Posterior vena cava (tissue), 2 donors: ENCODE results near the gene PREX1. TPM values are rescaled to one million over a fixed set of nuclear protein-coding genes. Genes with fewer than 3 reads are reported as not detected.

ENCODE experiments used
- DNase-seq: peaks from one replicate; pipeline ENCODE4 v3.0.0-alpha.2; 2020; ENCODE audit warnings: low spot score
- intact Hi-C, 2 donors: fragments of 100-400 bp; cut with DNase I; formaldehyde crosslinking; loops; one replicate each; pipeline versions ENCODE4 v1.14.1 to v1.14.2; 2022 to 2023
- total RNA-seq, 2 donors: library from RNA; stranded (reverse); fragmentation: NEBNext Ultra II Directional; extraction: Animal tissue kit (Norgen Biotek cat#: 25700); gene quantifications; one replicate each; pipeline ENCODE4 v1.2.1, GENCODE V29; 2021
- donor health status: DM: yes; HTN: yes; CAD: no.
- donor health status: DM: yes; HTN: yes; CAD: no.

PREX1 gene
- total RNA-seq, 2 donors from 2014 or later, result 16.9 to 22.0 TPM

DNA sequence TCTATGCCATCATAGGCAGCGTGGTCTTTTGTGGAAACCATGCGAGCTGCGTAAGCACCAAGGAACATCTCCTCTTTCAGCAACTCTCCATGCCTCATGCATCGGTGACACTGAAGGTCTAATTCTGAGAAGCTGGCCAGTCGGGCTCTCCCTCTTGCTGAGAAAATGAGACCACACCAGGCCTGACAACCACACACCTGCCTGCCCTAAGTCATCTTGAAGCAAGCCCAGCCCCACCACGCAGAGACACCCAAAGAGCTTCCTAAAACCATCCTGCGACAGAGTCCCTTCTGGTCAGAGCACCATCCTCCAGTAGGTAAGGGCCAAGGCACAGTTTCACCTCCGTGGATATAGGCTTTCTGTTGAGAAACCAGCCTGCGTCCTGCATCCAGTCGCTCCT is 26.6 kb downstream of the PREX1 start:
- intact Hi-C loops, result no loop called here

DNA sequence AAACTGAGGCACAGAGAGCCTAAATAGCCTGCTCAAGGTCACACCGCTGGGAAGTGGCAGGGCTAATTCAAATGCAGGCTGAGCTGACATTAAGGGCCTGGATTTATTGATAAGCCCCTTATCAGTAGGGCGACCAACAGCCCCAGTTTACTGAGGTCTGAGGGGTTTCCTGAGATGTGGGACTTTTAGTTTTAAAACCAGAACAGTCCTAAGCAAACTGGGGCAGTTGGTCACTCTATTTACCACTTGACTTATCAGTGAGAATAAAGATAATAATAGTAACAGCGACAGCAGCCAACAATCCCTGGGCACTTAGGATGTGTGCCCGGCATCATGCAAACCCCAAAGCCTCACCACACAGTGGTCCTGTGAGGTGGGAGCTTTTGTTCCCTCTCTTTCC is 27.6 kb downstream of the PREX1 start:
- DNase-seq, result no peak
- intact Hi-C loops, result no loop called here

More for the DNA sequence above, 26.6 kb downstream of the PREX1 start:
- no peak for DNase-seq

DNA sequence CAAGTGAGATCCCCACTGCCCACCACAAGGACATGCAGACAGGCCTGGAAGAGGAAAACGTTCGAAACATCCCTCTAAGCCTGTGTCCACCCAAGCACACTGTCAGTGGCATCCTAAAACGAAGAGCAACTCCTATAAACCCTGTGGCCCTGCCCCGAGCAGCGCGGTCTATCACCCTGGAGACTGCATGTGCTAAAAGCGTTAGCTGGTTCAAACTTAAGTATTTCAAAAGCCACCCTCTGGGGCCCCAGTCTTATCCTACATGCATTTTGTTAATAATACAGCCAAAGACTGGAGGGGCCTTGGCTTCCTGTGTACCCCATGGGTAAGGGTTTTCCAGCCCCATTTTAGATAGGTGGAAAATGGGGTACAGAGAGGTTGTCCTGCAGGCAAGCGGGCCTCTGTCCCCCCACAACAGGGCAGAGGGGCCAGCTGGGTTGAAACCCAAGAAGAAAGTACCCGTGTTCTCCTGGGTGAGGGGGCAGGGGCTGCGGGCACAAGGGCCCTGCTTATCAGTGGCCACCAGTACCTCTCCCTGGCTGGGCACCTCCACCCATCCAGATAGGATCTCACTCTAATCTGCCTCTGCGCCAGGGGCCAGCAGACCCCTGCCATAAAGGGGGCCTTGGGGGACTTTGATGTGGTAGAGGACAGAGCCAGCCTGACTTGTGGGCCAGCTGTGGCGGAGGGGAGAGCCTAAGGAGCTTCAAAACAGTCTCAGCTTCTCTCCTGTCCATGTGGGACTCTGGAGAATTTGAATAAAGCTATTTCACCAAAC is 28.3 kb downstream of the PREX1 start:
- DNase-seq, result peak; percentile 55
- intact Hi-C loops, result no loop called here

DNA sequence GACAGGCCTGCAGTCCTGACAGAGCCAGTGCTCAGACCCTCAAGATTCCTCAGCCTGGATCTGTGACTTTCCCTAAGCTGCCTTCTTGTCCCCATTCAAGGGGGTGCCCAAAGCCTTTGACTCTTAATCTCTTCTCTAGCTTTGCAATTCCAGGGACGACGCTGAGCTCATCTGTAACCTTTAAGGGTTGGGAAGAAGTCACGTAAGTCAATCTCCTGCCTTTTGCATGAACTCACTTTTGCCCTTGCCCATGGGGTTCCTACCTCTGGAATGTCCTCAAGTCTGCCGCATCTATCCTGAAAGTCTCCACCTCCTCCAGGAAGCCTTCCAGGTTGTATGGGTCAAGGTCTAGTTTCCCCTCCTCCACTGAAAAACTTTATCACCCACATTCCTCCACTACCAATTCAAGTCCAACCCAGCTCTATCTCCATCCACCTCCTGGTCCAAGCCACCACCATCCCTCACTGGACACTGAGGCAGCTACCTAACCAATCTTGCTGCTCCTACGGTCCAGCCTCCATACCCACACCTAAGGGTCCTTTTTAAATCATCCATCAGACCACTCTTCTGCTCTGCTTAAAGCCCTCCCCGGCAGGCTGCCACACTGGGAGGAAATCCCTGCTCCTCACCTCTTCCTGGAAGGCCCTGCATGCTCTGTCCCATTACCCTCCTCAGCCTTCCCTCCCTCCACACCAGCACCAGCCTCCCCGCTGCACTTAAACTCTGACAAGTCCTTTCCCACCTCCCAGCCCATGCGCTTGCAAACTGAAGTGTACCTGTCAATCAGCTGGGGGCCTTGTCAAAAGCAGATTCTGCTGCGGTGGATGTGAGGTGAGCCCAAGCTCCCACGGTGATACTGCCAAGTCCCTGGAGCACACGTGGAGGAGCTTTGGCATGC is 29.7 kb downstream of the PREX1 start:
- DNase-seq, result no peak
- intact Hi-C loops, result no loop called here

DNA sequence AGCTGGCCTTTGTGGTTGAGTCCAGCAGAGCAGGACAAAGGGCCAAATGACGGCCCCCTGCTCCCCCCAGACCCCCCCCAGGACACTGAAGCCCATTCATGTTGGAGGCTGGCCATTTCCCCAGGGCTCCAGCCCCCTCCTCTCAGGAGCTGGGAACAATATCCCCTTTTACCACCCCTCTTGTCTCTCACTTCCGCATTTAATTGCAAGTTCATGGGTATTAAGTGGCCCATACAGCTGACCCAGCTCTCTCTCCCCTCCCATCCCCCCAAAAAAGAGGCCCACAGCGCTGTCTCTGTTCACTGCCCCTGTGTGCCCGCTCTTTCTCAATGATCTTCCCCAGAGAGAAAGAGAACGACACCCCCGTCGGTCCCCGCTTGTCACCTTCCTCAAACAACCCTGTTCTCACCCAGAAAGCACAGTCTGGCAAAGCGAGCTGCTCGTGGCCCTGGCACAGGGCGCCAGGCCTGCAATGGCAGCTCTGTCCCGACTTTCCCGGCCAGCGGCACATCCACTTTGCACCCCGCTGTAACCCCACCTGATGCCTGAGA is 30.4 kb downstream of the PREX1 start:
- intact Hi-C loops, result no loop called here
- peak; percentile 83 for DNase-seq

DNA sequence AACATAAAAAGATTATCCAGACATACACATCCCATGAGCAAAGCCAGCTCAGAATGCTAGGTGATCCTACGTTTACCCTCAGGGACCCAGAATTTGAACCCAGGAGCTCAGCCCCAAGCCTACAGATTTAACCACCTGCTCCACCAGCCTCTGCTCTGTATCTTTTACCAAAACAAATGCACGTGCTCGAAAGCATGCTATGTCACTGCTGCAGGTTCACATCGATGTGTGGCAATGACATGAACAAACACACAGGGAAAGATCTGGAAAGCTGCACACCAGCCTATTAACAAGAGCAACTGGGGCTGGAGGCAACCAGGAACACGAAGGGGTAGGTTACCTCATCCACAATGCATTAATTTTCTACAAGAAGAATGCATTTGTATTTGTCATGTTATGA is 32.1 kb downstream of the PREX1 start:
- no peak for DNase-seq
- intact Hi-C loops, result no loop called here

DNA sequence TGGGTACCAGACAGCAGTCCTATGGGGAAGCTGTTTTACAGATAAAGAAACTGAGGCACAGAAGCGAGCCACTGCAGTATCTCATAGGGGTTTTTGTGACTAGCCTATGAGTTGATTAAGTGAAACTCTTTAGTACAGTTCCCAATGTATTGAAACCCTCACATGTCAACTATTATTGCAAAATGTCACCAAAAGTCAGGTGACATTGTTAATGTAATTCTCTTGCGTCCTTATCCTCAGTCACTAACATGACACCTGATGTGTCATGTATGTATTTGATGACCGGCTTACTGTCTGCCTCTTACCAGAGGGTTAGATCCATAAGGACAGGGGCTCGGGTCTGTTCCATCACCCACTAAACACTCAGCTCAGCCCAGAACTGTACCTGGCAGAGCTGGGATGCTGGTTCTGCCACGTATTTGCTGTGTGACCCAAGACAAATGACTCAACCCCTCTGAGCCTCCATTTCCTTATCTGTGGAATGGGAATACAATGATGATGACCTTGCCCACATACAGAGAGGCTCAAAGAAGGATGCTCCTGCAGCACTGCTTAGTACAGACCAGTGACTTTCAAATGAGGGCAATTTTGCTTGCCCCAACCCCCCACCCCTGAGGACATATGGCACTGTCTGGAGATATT is 32.9 kb downstream of the PREX1 start:
- peak; percentile 5 for DNase-seq
- intact Hi-C loops, result no loop called here

DNA sequence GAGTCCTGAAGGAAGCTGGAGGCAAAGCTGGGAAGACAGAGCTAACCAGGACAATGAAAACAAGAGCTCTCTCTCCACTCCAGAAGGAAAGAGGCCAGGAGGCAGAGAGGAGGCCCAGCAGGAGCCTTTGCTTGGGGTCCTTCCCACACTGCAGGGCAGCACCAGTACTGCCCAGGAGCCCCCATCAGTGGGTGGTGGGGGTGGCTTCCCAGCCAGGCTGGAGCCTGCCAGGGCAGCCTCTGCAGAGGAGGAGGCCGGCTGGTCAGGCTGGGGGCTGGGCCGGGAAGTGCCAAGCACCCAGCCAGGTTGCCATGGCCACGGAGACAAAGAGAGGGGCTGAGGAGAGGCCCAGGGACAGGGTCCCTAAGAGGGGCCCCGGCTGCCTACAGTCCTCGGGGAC is 33.4 kb downstream of the PREX1 start:
- intact Hi-C loops, result no loop called here
- DNase-seq, result no peak

DNA sequence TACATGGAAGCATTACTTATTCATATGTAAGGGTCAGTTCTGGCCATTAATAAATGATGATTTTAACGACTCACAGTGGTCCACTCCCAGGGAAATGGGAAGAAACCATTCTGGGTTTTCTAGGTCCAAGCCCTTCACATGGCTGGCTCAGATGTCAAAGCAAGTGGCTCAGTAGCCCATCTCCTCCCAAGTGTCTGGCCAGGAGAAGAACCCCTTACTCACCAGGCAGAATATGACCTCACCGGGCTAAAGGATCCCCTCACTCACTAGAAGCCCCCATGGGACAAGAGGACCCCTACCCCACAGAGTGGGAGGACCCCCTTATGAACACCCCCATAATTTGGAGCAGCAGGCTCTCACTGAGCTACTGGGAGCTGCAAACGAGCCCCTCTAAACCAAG is 34.0 kb downstream of the PREX1 start:
- DNase-seq, result no peak
- intact Hi-C loops, result no loop called here

DNA sequence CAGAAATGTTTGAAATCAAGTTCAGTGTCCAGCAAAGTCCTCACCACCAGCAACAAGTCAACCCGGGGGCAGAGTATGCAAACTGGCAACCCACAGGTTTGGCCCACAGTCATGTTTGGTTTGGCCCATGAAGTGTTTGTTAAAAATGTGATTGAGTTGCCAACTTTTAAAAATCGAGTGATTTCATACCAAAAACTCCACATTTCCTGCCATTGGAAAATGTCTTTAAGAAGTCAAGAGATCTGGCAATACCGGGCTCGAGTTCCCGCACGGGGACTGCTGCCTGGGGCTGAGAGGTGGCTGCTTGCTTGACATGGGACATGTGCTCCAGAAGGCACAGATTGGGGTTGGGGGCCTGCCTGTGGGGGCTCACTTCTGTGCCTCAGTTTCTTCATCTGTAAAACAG is 36.1 kb downstream of the PREX1 start:
- intact Hi-C loops, result no loop called here
- no peak for DNase-seq

DNA sequence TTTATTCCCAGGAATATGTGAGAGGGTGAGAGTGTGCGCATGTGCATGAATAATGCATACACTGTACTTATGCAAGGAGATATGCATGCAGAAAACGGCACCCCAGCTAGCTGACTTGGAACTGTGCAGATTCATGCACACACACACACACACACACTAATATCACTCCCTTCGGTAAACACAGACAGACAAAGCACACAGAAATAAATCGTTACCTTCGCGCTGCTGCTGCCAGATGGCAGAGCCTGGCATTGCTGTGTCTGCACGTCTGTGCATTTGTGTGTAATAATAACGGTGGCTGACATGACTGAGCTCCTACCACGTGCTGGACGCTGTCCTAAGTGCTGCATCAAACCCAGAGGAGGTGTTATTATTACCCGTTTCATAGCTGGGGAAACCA is 36.8 kb downstream of the PREX1 start:
- intact Hi-C loops, result no loop called here
- DNase-seq, result no peak

DNA sequence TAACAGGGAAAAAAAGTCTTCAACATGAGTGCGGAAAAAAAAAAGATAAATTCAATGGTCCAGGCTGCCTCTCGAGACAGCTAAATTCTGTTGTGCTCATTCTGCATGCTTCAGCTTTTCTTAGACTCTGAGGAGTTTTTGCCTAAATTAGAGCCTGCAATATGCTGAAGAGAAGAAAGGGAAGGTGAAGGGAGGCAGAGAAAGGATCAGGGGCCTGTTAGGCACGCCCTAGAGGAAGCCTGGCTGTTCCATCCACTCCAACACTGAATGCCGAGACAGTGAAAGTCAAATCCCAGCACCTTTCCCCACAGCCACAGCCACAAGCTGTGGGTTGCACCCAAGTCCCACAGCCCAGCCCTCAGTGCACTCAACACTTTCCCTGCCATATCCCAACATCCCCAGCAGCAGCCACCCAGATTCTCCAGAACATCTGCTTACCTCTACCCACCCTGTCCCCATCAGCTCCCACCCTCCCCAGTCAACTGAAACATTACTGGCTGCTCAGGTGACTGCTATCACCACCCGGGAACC is 37.3 kb downstream of the PREX1 start:
- intact Hi-C loops, result no loop called here
- DNase-seq, result no peak

DNA sequence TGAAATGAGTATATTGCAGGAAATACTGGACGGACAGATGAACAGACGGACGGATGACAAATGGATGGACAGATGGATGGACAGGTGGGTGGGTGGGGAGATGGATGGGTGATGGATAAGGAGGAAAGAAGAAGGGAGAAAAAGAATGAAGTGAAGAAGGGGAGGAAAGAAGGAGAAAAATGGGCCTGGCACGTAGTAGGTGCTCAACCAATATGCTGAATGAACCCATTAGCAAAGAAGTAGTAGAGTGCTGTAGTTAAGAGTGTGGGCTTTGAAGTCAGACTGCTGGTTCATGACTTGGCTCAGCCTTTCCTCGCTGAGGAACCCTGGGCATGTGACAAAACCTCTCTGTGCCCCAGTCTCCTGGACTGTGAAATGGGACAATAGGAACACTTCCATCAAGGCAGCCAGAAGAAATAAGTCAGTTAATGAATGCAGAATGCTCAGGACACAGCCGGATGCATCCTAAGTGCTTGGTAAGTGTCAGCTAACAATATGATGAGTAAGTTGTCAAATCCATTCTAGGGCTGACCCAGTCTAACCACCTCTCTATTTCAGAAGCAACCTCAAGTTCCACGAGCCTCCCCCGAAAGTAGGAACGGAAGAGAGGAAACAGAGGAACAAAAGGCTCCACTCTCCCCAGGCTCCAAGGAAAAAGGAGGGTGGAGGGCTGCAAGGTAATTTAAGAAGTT is 37.9 kb downstream of the PREX1 start:
- no peak for DNase-seq
- intact Hi-C loops, result no loop called here

DNA sequence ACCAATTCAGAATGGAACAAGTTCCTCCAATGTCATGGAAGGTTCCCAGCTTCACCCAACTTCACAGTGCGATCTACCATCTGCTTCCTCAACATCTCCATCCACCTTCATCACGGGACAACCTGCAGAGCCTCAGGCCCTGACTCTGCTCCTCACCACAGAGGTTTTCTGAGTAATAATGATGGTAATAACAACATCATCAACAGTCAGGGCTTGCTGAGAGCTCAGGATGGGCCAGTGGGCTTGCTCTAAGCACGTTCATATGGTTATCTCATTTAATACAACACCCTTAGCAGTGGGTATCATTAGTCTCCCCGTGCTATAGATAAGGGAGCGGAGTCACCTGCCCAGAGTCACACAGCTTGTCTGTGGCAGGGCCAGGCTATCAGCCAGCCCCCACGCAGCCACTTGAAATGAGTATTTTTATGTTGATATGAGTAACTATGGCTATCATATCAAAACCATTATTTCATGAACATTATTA is 38.6 kb downstream of the PREX1 start:
- intact Hi-C loops, result no loop called here
- DNase-seq, result peak; percentile 34

DNA sequence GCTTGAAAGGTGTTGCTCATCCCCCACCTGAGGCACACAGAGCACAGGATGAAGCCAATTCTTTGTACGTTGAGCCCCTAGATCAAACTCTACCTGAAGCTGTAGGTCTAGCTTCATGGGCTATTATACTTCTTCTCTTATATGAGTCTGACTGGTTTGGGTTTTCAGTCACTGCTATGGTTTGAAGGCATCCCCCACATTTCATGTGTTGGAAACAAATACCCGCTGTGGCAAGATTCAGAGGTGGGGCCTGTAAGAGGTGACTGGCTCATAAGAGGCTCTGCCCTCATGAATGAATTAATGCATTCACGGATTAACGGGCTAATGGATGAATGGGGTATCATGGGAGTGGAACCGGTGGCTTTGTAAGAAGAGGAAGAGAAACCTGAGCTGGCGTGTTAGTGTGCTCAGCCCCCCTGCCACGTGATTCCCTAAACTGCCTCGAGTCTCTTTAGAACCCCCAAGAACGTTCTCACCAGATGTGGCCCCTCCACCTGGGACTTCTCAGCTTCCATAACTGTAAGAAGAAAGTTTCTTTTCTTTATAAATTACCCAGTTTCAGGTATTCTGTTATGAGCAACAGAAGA is 39.2 kb downstream of the PREX1 start:
- intact Hi-C loops, result no loop called here

DNA sequence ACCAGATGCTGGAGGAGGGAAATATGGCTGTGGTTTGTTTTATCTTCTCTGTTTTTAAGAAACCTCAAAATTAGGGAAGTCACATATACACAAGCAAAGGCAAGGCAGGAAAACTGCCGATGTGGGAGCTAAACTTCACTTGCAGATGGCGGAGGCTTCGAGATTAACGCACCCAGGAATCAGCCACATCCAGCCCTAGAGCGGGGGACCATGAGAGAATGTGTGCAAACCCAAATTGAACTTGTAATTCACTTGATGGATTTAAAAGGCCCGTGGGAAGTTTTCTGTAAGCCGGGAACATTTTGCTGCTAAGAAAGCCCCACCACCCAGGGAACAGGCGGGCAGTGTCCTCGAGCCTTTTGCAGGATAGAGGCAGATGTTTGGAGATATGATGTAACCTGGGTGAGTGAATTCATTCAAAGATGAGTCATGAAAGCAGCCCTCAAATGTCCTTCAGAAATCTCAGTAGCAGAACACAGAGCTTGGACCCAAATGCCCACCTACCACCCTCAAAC is 39.9 kb downstream of the PREX1 start:
- intact Hi-C loops, result no loop called here
- peak; percentile 73 for DNase-seq

More for the DNA sequence above, 39.2 kb downstream of the PREX1 start:
- peak; percentile 42 for DNase-seq

DNA sequence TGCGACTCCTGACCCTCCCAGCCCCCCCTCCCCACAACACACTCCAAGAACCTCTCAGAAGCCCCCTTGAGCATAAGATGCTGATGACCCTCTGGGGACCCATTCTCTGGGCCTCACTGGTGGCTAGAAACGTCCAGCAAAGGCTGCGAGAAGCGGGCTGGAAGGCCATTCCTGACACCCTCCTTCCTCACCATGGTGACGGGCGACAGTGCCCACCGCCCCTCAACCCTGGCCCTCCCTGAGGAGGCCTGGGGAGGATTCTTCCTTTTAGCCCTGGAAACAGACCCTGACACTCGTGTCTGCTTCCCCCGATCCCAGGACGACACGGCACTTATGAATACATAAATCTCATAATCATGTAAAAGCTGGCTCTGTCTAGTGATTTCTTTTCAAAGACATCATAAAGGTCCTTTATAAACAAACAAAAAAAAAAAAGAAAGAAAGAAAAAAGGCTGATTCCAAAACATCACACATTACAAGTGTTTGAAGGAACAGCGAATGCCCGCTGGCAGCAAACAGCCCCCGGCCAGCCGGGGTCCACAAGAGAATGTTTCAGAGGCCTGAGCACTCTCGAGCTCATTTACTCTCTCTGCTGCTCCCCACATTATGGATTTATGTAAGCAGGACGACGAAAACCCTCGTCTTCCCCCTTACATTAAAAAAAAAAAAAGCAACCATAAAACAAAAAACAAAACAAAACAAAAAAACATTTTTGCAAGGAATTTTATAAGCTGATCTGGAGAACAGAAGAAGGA is 40.7 kb downstream of the PREX1 start:
- intact Hi-C loops, result no loop called here
- DNase-seq, result peak; percentile 51

DNA sequence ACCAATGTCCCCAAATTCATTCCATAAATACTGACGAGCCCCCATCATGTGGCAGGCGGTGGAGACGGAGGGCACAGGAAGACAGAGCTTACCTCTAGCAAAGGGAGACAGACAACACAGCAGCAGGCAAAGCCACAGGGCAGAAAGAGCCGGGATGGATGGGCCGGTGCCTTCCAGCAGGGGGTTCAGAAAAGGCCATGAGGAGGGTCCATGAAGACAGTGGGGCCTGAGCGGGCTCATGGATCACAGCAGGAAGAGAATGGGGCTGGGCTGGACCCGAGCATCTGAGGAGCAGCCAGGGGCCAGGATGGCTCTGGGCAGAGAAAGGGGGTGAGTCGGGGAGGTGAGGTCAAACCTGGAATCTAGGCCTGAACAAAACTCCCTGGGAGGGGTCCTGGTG is 42.0 kb downstream of the PREX1 start:
- no peak for DNase-seq

More for the DNA sequence above, 42.0 kb downstream of the PREX1 start:
- intact Hi-C loops, result no loop called here
